H1 (cell line): Measurements from ENCODE around the gene DTX4. TPM values are rescaled to one million over a fixed set of nuclear protein-coding genes. Genes with fewer than 3 reads are reported as not detected.

Experiments
- CTCF ChIA-PET: fragments of 300-600 bp; sonication (Branson Sonifier 250); formaldehyde crosslinking; loops from one replicate; lab custom pipeline; 2021; ENCODE audit not compliant: partially characterized antibody; lab: Charles Lee
- POLR2A ChIA-PET: fragments of 300-600 bp; sonication (Branson Sonifier 250); formaldehyde crosslinking; loops from one replicate; lab custom pipeline; 2021; ENCODE audit warnings: inconsistent platforms; ENCODE audit not compliant: partially characterized antibody; lab: Charles Lee
- DNase-seq, 2 experiments: peaks; one replicate each; pipeline versions ENCODE4 v3.0.0 to v3.0.0-alpha.2; 2010 to 2022; ENCODE audit warnings: low spot score in 2 of 2, low read depth in 1 of 2, mixed read lengths in 1 of 2
- FAIRE-seq: peaks from 2 replicates; lab custom pipeline; 2011; peaks lifted over from hg19 to GRCh38; lab: Jason Lieb, UNC
- H2AFZ ChIP-seq: 2 replicates; pipeline ENCODE4 v1.8.1; 2012; ENCODE audit warnings: low read length, inconsistent platforms
- H2AK5ac ChIP-seq: 2 replicates; pipeline ENCODE4 v1.6.1; 2013; ENCODE audit warnings: low read depth, low read length
- H2BK120ac ChIP-seq: replicated peaks from 2 replicates; pipeline ENCODE3; 2013; ENCODE audit warnings: low read depth, low read length, inconsistent platforms
- H2BK12ac ChIP-seq: 2 replicates; pipeline ENCODE4 v1.6.1; 2013; ENCODE audit warnings: low read depth, low read length
- H2BK15ac ChIP-seq: 2 replicates; pipeline ENCODE4 v1.6.1; 2013; ENCODE audit warnings: low read length
- H2BK20ac ChIP-seq: 2 replicates; pipeline ENCODE4 v1.6.1; 2013; ENCODE audit warnings: low read length
- H2BK5ac ChIP-seq: 2 replicates; pipeline ENCODE4 v1.6.1; 2013; ENCODE audit warnings: low read depth, low read length
- H3K14ac ChIP-seq: 2 replicates; pipeline ENCODE4 v1.6.1; 2013; ENCODE audit warnings: inconsistent platforms; ENCODE audit not compliant: insufficient read length
- H3K18ac ChIP-seq: 2 replicates; pipeline ENCODE4 v1.6.1; 2013; ENCODE audit warnings: low read length; ENCODE audit errors: extremely low read depth
- H3K23ac ChIP-seq: 2 replicates; pipeline ENCODE4 v1.6.1; 2013; ENCODE audit warnings: inconsistent platforms; ENCODE audit not compliant: insufficient read length
- H3K23me2 ChIP-seq: 2 replicates; pipeline ENCODE4 v1.6.1; 2013; ENCODE audit warnings: low read depth, low read length
- H3K27ac ChIP-seq: 2 replicates; pipeline ENCODE4 v1.6.1; 2011; ENCODE audit warnings: low read depth, low read length, inconsistent platforms
- H3K27me3 ChIP-seq, 4 experiments: replicated peaks in 1 of 4; 1 replicate in 1 of 4; 2 replicates in 3 of 4; pipeline versions ENCODE4 v1.6.1 to v1.8.1; 2011 to 2013; ENCODE audit warnings: low read length in 3 of 4, mild to moderate bottlenecking in 3 of 4, inconsistent platforms in 2 of 4, mixed read lengths in 2 of 4, moderate library complexity in 1 of 4; ENCODE audit not compliant: control insufficient read depth in 3 of 4, insufficient read depth in 3 of 4; ENCODE audit errors: extremely low read depth in 1 of 4
- H3K36me3 ChIP-seq, 4 experiments: 2 replicates each; pipeline versions ENCODE4 v1.6.1 to v1.8.1; 2011 to 2013; ENCODE audit warnings: mild to moderate bottlenecking in 4 of 4, low read length in 3 of 4, moderate library complexity in 2 of 4, control low read depth in 1 of 4, inconsistent platforms in 1 of 4; ENCODE audit not compliant: insufficient read depth in 4 of 4, control insufficient read depth in 2 of 4
- H3K4ac ChIP-seq: replicated peaks from 2 replicates; pipeline ENCODE3; 2013; ENCODE audit warnings: low read length, low read depth, mixed read lengths, inconsistent platforms; ENCODE audit not compliant: insufficient read length
- H3K4me1 ChIP-seq, 4 experiments: replicated peaks in 1 of 4; 1 replicate in 1 of 4; 2 replicates in 3 of 4; pipeline versions ENCODE4 v1.6.1 to v1.8.1; 2011 to 2013; ENCODE audit warnings: low read length in 3 of 4, inconsistent platforms in 2 of 4, mixed read lengths in 1 of 4; ENCODE audit not compliant: insufficient read depth in 4 of 4, control insufficient read depth in 3 of 4
- H3K4me2 ChIP-seq, 2 experiments: 2 replicates each; pipeline versions ENCODE4 v1.6.1 to v1.8.1; 2011 to 2013; ENCODE audit warnings: low read depth in 2 of 2, low read length in 2 of 2, control low read depth in 1 of 2, inconsistent platforms in 1 of 2, mild to moderate bottlenecking in 1 of 2; ENCODE audit not compliant: insufficient read depth in 1 of 2
- H3K4me3 ChIP-seq, 4 experiments: fragments of 200-600, 300-600 bp in 1 of 4; sonication (generic), shearing (Covaris generic), sonication (Bioruptor Twin) in 1 of 4; 2 replicates each; pipeline versions ENCODE4 v1.5.1 to v1.8.1; 2011 to 2016; ENCODE audit warnings: low read length in 4 of 4, low read depth in 3 of 4, control low read depth in 2 of 4, inconsistent platforms in 2 of 4, mild to moderate bottlenecking in 2 of 4, mixed read lengths in 1 of 4, moderate library complexity in 1 of 4; ENCODE audit not compliant: insufficient read depth in 2 of 4; ENCODE audit errors: extremely low read depth in 1 of 4
- H3K56ac ChIP-seq: replicated peaks from 2 replicates; pipeline ENCODE3; 2013; ENCODE audit warnings: low read depth, mild to moderate bottlenecking, mixed read lengths, low read length, inconsistent platforms; ENCODE audit not compliant: insufficient read length
- H3K79me1 ChIP-seq: 2 replicates; pipeline ENCODE4 v1.6.1; 2013; ENCODE audit warnings: low read depth, low read length, control low read depth
- H3K79me2 ChIP-seq, 2 experiments: 2 replicates each; pipeline versions ENCODE4 v1.6.1 to v1.8.1; 2012 to 2013; ENCODE audit warnings: low read length in 2 of 2, mild to moderate bottlenecking in 2 of 2, inconsistent platforms in 1 of 2; ENCODE audit not compliant: insufficient read depth in 2 of 2, control insufficient read depth in 1 of 2
- H3K9ac ChIP-seq, 4 experiments: replicated peaks in 1 of 4; 1 replicate in 1 of 4; 2 replicates in 3 of 4; pipeline versions ENCODE4 v1.6.1 to v1.8.1; 2011 to 2013; ENCODE audit warnings: low read depth in 3 of 4, low read length in 3 of 4, control low read depth in 2 of 4, mild to moderate bottlenecking in 2 of 4, moderate library complexity in 2 of 4, inconsistent platforms in 1 of 4; ENCODE audit errors: extremely low read depth in 1 of 4
- H3K9me3 ChIP-seq, 2 experiments: 2 replicates each; pipeline versions ENCODE4 v1.6.1 to v1.8.1; 2012 to 2013; ENCODE audit warnings: mild to moderate bottlenecking in 2 of 2, moderate library complexity in 2 of 2, control low read depth in 1 of 2, inconsistent platforms in 1 of 2, low read depth in 1 of 2, low read length in 1 of 2, mixed read lengths in 1 of 2; ENCODE audit not compliant: insufficient read depth in 2 of 2
- H4K20me1 ChIP-seq, 2 experiments: replicated peaks in 1 of 2; 2 replicates each; pipeline versions ENCODE3 to v1.8.1; 2011 to 2013; ENCODE audit warnings: inconsistent platforms in 2 of 2, low read length in 2 of 2, mild to moderate bottlenecking in 1 of 2; ENCODE audit not compliant: insufficient read depth in 2 of 2, control insufficient read depth in 1 of 2
- H4K5ac ChIP-seq: 2 replicates; pipeline ENCODE4 v1.6.1; 2013; ENCODE audit warnings: low read length, low read depth, mixed read lengths, inconsistent platforms; ENCODE audit not compliant: insufficient read length
- H4K8ac ChIP-seq: 2 replicates; pipeline ENCODE4 v1.8.0; 2013; ENCODE audit warnings: mild to moderate bottlenecking, moderate library complexity, low read length, inconsistent platforms; ENCODE audit not compliant: insufficient read depth; ENCODE audit errors: extremely low read depth
- H4K91ac ChIP-seq: replicated peaks from 2 replicates; pipeline ENCODE3; 2013; ENCODE audit warnings: low read length, mixed read lengths, inconsistent platforms; ENCODE audit not compliant: insufficient read length
- BACH1 ChIP-seq: IDR thresholded peaks from 2 replicates; pipeline ENCODE4 v1.6.1; 2012; ENCODE audit warnings: low read length, improper control_type of control experiment
- BRCA1 ChIP-seq: IDR thresholded peaks from 2 replicates; pipeline ENCODE4 v1.6.1; 2012; ENCODE audit warnings: low read depth, low read length, improper control_type of control experiment
- CBX8 ChIP-seq: fragments of 300-800, 300-1000 bp; sonication (generic); IDR thresholded peaks from 2 replicates; pipeline ENCODE4 v1.7.1; 2016; ENCODE audit warnings: low read depth, low read length, borderline replicate concordance
- CHD1 ChIP-seq: IDR thresholded peaks from 2 replicates; pipeline ENCODE4 v1.6.1; 2012; ENCODE audit warnings: low read depth, low read length, improper control_type of control experiment
- JUN ChIP-seq: IDR thresholded peaks from 2 replicates; pipeline ENCODE4 v1.6.1; 2011; ENCODE audit warnings: low read depth, mild to moderate bottlenecking, improper control_type of control experiment, low read length
- MAX ChIP-seq: IDR thresholded peaks from 2 replicates; pipeline ENCODE4 v1.6.1; 2012; ENCODE audit warnings: inconsistent platforms
- RAD21 ChIP-seq, 2 experiments: IDR thresholded peaks in 1 of 2; conservative IDR thresholded peaks in 1 of 2; 2 replicates each; pipeline ENCODE4 v1.6.1; 2011; ENCODE audit warnings: low read depth in 2 of 2, low read length in 2 of 2, improper control_type of control experiment in 1 of 2, inconsistent platforms in 1 of 2, mild to moderate bottlenecking in 1 of 2, moderate library complexity in 1 of 2
- RBBP5 ChIP-seq: IDR thresholded peaks from 2 replicates; pipeline ENCODE4 v1.7.1; 2012; ENCODE audit warnings: low read depth, mild to moderate bottlenecking, inconsistent platforms, low read length, moderate library complexity, borderline replicate concordance
- RFX5 ChIP-seq: IDR thresholded peaks from 2 replicates; pipeline ENCODE4 v1.6.1; 2011; ENCODE audit warnings: low read depth, low read length, improper control_type of control experiment, borderline replicate concordance
- ZNF274 ChIP-seq: IDR thresholded peaks from 2 replicates; pipeline ENCODE4 v1.7.0; 2012; ENCODE audit warnings: low read length, borderline replicate concordance; ENCODE audit errors: extremely low read depth
- WGBS, 2 experiments: shearing (Covaris generic) in 1 of 2; methylation state at CpG; one replicate each; pipeline versions ENCODE4 v1.1.6 to v1.1.7; 2013 to 2015; ENCODE audit warnings: low lambda C conversion rate in 2 of 2, mixed read lengths in 2 of 2, inconsistent platforms in 1 of 2, low coverage in 1 of 2, missing lambda C conversion rate in 1 of 2; ENCODE audit not compliant: insufficient replicate concordance in 2 of 2, insufficient coverage in 1 of 2, insufficient read length in 1 of 2; ENCODE audit errors: extremely low coverage in 1 of 2, missing lambda C conversion rate in 1 of 2; 5-methylcytosine and 5-hydroxymethylcytosine counted together
- polyA plus RNA-seq, 7 experiments: library from polyadenylated mRNA; depleted of rRNA in 3 of 7; stranded (reverse) in 5 of 7; unstranded in 2 of 7; fragments of >200 nt in 5 of 7; fragments of 200-250 nt in 2 of 7; gene quantifications; 1 replicate in 5 of 7; 2 replicates in 1 of 7; 4 replicates in 1 of 7; pipeline versions ENCODE4 v1.2.1 to v1.2.3, GENCODE V29; 2011 to 2013; ENCODE audit warnings: missing spikeins in 2 of 7, mixed read lengths in 2 of 7
- total RNA-seq: library from RNA; stranded (reverse); fragmentation: NEBNext Ultra II Directional; extraction: Animal tissue kit (Norgen Biotek cat#: 25700); gene quantifications from 2 replicates; pipeline ENCODE4 v1.2.1, GENCODE V29; 2021
- TF ChIP-seq, protein P1 (sequence below), 3 experiments: IDR thresholded peaks; 1 replicate in 2 of 3; 2 replicates in 1 of 3; pipeline versions ENCODE4 v1.5.1 to v1.6.1; 2011; ENCODE audit warnings: low read length in 3 of 3, mild to moderate bottlenecking in 3 of 3, inconsistent platforms in 2 of 3, low read depth in 1 of 3, moderate library complexity in 1 of 3; ENCODE audit not compliant: insufficient read depth in 1 of 3; ENCODE audit errors: control extremely low read depth in 1 of 3

The DTX4 gene
- total and polyA plus RNA-seq, 2 of the 8 experiments (the other 6 are each of a cell fraction or from before 2014, with no cell fraction given), result 5.1 to 18.8 TPM

- no peak overlapping the region for H4K91ac ChIP-seq
- no peak overlapping the region for H3K18ac ChIP-seq
- 93% methylated on average over 1 of the region's 1 CpG; no CpG with 5 or more reads in 1 of the 2 experiments for WGBS, 2 experiments
- H3K4me2 ChIP-seq, result no peak overlapping the region
- H4K20me1 ChIP-seq, result peaks cover 2 to 3% of the 10 kb centered on the region in 2 experiments
- no peaks in the 10 kb centered on the region for H3K79me2 ChIP-seq
- H4K8ac ChIP-seq, result no peak overlapping the region
- no peak overlapping the region for H2BK20ac ChIP-seq
- H2BK120ac ChIP-seq, result no peak overlapping the region
- no peak overlapping the region for H3K23ac ChIP-seq
- H2BK15ac ChIP-seq, result no peak overlapping the region
- H3K4me1 ChIP-seq, result no peaks in the 10 kb centered on the region; a peak in 2 of 7 replicates
- CTCF ChIA-PET, result interaction anchor here (0.9 to 1.7 kb wide), 3 partner anchors 16 to 98 kb away, joined by 5 to 6 read pairs (median 5); no protein-coding TSS in a partner anchor
- peaks cover 3 to 25% (median 14%) of the 10 kb centered on the region in 4 experiments for H3K36me3 ChIP-seq
- H3K27ac ChIP-seq, result no peak overlapping the region
- POLR2A ChIA-PET, result no interaction called here
- no peaks in the 10 kb centered on the region for H3K9me3 ChIP-seq
- H3K79me1 ChIP-seq, result no peaks in the 10 kb centered on the region
- H2BK12ac ChIP-seq, result no peak overlapping the region
- H2BK5ac ChIP-seq, result no peak overlapping the region
- no peak overlapping the region for H2AFZ ChIP-seq
- H3K23me2 ChIP-seq, result no peaks in the 10 kb centered on the region
- DNase-seq (no peak), FAIRE-seq (no peak)
- no peak overlapping the region for H3K4ac ChIP-seq
- no peaks in the 10 kb centered on the region for H3K27me3 ChIP-seq
- no peak overlapping the region for H3K4me3 ChIP-seq
- no peak overlapping the region for H2AK5ac ChIP-seq
- no peak overlapping the region for H3K14ac ChIP-seq
- no peak overlapping the region for H3K56ac ChIP-seq
- no peak overlapping the region for H4K5ac ChIP-seq
- H3K9ac ChIP-seq, result no peak overlapping the region
- TF ChIP-seq BACH1 (no peak), CBX8 (no peak), CHD1 (no peak), RFX5 (no peak), JUN (no peak), RBBP5 (no peak), MAX (no peak), ZNF274 (no peak), BRCA1 (no peak), RAD21 (IDR thresholded peaks at IDR 0.05 in 1 of 2, conservative IDR thresholded peaks at IDR 0.05 in 1 of 2; ENCODE audit: low read depth in 2 of 2, low read length in 2 of 2) (no peak)
- TF ChIP-seq, protein P1, sequence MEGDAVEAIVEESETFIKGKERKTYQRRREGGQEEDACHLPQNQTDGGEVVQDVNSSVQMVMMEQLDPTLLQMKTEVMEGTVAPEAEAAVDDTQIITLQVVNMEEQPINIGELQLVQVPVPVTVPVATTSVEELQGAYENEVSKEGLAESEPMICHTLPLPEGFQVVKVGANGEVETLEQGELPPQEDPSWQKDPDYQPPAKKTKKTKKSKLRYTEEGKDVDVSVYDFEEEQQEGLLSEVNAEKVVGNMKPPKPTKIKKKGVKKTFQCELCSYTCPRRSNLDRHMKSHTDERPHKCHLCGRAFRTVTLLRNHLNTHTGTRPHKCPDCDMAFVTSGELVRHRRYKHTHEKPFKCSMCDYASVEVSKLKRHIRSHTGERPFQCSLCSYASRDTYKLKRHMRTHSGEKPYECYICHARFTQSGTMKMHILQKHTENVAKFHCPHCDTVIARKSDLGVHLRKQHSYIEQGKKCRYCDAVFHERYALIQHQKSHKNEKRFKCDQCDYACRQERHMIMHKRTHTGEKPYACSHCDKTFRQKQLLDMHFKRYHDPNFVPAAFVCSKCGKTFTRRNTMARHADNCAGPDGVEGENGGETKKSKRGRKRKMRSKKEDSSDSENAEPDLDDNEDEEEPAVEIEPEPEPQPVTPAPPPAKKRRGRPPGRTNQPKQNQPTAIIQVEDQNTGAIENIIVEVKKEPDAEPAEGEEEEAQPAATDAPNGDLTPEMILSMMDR (IDR thresholded peaks at IDR 0.05; ENCODE audit: control extremely low read depth in 1 of 3, insufficient read depth in 1 of 3, low read depth in 1 of 3, low read length in 3 of 3), result no peak
These were observed 20.2 kb upstream of the DTX4 start for GRCh38 chr11:59151761-59152160.
